C4-2B (cell line): ENCODE measurements around the gene ZNF341.

ENCODE experiments used
- CTCF ChIP-seq: fragments of 450-650 bp; conservative IDR thresholded peaks from 2 replicates; pipeline ENCODE4 v1.5.1; 2017; ENCODE audit warnings: mild to moderate bottlenecking
- ZFX ChIP-seq: fragments of 450-650 bp; IDR thresholded peaks from 2 replicates; pipeline ENCODE4 v1.6.1; 2017

- TF ChIP-seq CTCF (no peak), ZFX (no peak)
Observed at GRCh38 chr20:33744773-33745385, 13.1 kb downstream of the ZNF341 start.
